HuH-7.5 (cell line): ENCODE data around the gene KIF5A.
A peak's percentile ranks its signal among the peaks of the same experiment; 100 is the strongest.
"Not testable (repeated sequence)": the region's sequence is repeated elsewhere in the genome, so short reads cannot be mapped to it uniquely, and the experiment has no call there.

Experiments
- DNase-seq: peaks from one replicate; pipeline ENCODE4 v3.0.0; 2011; ENCODE audit warnings: low spot score

Gene KIF5A

DNA sequence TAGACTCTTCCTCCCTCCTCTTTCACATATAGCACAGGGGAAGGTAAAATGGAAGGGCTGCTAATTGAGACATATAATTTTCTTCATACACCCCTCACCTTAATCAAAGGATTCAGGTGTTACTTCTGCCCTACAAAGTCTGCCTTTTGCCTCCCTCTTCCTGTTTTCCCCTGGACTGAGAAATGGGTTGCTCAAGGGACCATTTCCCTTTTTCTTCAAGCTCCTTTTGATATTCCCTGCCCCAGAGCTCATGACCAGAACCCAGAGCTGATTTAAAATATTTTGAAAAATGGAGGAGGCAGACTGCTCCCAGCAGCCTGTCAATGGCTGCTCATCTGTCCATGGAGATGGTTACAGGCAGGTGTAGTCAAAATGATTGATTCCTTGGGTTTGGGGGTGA lies 34.8 kb downstream of the KIF5A start:
- no peak for DNase-seq

- no peak for DNase-seq
These were observed 35.3 kb downstream of the KIF5A start for GRCh38 chr12:57585156-57585555.

GRCh38 chr12:57586128-57586527 lies 36.3 kb downstream of the KIF5A start:
- DNase-seq: no peak

DNA sequence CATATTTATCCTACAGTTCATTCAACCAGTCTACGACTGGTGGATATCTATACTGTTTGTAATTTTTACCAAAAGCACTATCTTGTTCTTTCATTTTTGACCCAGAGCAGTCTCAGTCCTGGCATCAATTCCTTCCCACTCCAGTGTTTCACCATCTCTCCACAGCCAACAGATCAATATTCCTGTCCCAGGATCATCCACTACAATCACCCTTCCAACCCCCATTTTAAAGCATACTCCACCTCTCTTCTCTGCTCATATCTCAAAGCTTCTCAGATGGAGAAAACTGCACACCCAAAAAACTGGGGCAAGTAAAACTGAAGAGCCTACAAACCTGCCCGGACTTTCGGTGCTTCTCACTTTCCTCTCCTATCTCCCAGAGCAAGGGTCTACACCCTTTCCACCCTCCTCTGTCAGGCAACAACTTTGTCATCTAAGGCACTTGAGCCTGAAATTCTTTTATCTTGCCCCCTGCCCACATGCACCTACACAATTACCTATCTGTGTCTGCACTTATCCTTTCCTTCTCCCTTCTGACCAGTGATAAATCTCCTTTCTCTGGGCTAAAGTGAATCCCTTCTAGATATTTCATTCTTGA lies 37.1 kb downstream of the KIF5A start:
- no peak for DNase-seq

- DNase-seq: not testable (repeated sequence)
These were observed 39.2 kb downstream of the KIF5A start for GRCh38 chr12:57588951-57589610.

GRCh38 chr12:57590479-57590863 lies 40.6 kb downstream of the KIF5A start:
- DNase-seq: no peak

GRCh38 chr12:57590864-57591781 lies 41.3 kb downstream of the KIF5A start, which contains the start of gene PIP4K2C:
PIP4K2C (plus strand) TSS chr12:57591192; CDS start chr12:57591290, 98 bp downstream.
- peak; percentile 86 for DNase-seq

DNA sequence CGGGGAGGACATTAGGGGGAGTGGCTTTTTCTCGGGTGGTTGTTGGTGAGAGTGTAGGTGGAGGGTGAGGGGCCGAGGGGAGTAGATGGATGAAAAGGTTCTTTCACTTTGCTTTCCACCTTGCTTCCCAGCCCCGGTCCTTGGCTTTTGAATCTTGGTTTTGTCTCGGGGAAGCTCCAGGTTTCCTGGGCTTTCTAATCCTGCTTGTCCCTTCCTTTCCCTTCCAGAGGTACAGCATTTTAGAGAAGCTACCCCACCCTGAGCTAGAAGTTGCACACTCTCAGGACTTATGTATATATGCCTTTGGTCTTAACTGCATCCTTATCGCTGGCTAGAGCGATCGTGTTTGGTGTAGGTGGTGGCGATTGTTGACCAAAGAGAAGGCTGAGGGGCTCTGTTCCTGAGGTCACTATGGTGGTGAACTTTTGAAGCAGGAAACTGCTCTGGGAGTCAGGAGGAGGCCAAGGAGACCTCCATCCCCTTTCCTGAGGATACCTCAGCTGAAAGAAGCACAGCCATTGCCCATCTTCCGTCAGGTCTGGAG lies 42.0 kb downstream of the KIF5A start:
- DNase-seq: no peak

DNA sequence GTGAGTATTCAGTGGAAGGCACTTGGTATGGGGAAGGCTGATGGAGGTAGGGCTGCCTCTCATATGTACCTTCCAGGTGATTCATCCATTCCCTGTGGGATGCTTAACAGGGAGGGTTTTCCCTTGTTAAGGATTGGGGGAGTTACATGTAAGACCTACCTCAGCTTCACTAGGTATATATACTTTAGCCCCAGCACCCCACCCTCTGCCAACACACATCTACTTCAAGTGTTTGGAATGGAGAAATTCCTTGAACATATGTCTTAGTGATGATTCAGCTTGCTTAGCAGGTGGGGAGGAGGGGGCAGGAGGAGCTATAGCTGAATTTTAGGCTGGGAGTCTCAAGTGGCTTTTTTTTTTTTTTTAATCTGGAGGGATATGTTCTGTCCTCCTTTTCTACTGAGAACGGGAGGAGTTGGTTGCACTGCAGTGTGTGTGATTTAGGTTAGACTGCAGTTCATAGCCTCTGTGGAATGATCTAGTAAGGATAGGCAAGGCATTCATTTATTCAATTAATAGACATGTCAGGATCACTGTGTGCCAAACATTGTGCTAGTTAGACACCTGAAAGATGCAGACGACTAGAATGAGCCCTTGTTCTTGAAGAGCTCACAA lies 42.8 kb downstream of the KIF5A start:
- no peak for DNase-seq

GRCh38 chr12:57593187-57593586 lies 43.3 kb downstream of the KIF5A start:
- no peak for DNase-seq

GRCh38 chr12:57600395-57600794 lies 50.6 kb downstream of the KIF5A start:
- DNase-seq: no peak

DNA sequence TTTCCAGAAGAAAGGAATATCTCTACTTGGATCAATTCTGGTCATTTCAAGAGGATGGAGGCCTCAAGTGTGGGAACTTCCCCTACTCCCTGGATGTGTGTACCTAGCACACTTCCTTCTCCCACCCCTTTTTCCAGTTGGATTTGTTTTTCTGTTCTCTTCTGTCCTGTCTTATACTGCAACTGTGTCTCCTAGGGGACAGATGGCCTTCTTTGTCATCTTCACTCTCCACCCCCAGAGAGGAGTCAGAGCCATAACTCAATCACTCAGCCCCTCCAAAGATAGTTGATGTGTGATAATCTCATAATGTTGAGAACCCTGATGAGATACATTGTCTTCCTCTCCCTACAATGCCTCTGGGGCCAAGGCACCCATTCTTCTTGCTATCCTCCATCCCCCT lies 52.7 kb downstream of the KIF5A start:
- DNase-seq: no peak

DNA sequence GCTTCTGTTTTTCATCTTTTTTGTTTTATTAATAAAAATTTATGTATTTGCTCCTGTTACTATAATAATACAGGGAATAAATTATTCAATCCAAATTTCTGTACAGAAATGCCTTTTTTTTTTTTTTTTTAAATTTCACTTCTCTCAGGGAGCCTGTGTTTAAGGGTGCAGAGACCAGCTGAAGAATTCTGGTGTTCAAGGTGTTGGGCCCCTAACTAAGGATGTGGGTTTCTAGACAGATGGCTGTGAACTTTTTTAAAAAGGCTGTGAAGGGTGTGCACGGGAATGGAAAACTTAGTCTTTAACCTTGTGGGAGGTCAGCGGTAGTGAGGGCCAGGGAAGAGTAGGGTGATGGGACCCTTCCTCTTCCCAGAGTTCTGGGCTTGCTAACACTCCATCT lies 53.5 kb downstream of the KIF5A start:
- DNase-seq: no peak

DNA sequence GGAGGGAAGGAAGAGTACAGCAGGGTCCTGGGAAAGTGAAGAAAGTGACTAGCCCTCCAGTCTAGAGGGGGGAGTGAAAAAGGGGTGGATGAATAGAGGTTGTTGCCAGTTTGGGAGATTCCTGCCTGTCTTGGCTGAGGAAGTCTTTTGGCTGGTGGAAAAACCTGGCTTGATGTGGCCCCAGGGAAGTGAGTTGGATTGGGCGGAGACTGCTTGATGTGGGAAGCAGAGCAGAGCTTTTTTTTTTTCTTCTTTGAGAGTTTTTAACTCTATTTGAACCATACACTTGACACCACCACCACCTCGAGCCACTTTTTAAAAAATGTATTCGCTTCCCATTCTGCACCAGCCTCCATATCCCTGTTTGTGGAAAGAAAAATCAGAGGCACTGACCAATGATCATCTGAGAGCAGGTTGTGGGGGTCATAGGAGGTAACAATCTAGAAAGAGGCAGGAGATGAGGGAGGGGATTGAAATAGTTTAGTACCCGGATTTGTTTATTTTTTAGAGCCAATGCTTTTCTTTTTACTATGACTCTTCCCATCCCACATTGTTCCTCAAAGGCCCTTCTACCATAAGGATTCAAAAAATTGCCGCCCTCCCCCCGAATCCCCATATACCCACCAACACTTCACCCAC lies 54.1 kb downstream of the KIF5A start:
- DNase-seq: no peak

- no peak for DNase-seq
These were observed 54.7 kb downstream of the KIF5A start, which contains the start of gene DTX3 for GRCh38 chr12:57604454-57604991. DTX3 (plus strand) TSS chr12:57604824; CDS start chr12:57606518, 1,694 bp downstream.

DNA sequence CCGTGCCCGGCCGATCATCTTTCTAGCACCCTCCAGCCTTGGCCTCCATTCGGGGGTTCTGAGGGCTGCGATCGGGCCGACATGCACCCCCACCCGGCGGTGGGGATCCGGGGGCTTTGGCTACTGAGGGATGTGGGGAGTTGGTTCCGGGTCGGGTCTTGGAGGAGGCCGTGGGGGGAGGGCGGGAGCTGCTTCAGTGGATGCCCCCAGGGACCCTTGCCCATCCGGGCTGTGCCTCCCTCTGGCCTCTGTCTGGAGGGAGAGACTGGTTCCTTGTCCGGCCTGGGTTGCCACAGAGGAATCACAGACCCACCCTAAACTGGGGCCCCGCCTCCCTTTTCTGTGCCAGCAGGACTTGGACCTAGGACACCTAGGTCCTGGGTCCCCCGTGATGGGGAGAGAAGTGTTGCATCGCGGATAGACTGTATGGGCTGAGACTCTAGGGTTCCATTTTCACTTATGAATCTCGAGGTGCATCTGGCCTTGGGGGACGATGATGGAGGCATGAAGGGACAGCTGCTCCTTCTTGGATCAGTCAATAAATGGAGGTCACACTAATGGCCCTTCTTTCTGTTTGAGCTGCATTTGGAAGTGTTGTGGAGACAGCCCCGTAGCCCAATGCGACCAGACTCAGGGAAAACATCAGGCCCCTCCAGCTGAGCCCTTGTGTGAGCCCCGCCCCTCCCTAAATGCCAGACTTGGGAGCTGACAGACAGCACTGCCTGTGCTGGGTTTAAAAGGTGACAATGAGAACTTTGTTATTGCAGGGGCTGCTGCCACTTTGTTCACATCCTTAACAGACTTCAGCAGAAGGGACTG lies 55.4 kb downstream of the KIF5A start:
- DNase-seq: no peak

GRCh38 chr12:57605811-57606311 lies 56.0 kb downstream of the KIF5A start:
- DNase-seq: no peak

DNA sequence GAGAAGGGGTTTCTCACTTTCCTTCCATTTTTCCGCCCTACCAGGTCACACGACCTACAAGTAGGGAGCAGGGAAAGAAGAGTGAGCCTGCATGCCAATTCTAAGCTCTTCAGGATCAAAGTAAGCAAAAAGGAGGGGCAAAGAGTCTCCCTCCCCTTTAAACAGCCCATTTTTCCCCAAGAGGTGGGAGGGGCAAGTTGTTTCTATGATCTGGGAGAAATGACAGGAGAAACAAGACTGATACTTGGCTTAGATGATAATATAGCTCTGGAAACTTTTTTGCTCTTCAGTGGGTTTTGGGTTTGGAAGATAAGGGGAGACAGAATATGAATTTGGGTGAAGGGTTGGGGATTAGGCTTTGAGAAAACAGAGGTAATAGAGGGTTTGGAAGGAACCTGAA lies 56.6 kb downstream of the KIF5A start:
- DNase-seq: no peak

DNA sequence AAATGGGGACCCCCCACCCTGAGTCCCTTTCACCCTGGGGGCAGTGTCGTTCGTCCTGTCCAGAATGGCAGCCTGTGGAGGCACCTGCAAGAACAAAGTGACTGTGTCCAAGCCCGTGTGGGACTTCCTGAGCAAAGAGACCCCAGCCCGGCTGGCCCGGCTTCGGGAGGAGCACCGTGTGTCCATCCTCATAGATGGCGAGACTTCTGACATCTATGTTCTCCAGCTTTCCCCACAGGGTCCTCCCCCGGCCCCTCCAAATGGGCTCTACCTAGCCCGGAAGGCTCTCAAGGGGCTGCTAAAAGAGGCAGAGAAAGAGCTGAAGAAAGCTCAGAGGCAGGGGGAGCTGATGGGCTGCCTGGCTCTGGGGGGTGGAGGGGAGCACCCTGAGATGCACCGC lies 57.0 kb downstream of the KIF5A start:
- DNase-seq: no peak

DNA sequence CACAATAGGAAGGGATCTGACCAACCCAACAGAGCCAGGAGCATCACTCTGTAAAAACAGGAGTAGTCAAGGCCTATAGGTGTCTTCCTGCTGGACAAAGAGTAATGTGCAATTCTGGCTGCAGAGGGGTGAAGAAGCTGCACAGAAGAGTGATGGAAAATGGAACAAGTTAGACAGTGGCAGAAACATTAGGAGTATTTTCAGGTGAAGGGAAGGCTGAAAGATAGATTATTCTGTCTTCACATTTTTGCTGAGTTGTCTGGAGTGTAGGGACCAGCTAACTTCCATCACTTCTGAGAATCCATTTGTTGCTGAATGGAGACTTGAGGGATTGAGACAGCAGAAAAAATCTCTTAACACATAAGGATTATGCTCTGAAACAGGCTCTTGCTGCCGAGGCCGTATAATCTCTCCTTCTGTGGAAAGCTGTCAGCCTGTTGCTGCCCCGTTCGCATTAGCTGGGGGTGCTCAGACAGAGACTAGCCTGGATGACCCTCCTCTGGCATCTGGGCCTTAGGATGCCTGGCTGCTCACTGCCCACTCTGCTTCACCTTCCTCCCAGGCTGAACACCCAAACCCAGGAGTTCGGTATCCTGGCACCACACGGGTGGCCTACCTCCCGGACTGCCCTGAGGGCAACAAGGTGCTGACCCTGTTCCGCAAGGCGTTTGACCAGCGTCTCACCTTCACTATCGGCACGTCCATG lies 58.3 kb downstream of the KIF5A start:
- no peak for DNase-seq
